ENCODE results near the gene TRAPPC6A. TPM values are rescaled to one million over a fixed set of nuclear protein-coding genes. Genes with fewer than 3 reads are reported as not detected.

TRAPPC6A gene
- total and polyA plus RNA-seq, 9 donors, result 1.8 to 33.7 (median 23.4) TPM

DNA sequence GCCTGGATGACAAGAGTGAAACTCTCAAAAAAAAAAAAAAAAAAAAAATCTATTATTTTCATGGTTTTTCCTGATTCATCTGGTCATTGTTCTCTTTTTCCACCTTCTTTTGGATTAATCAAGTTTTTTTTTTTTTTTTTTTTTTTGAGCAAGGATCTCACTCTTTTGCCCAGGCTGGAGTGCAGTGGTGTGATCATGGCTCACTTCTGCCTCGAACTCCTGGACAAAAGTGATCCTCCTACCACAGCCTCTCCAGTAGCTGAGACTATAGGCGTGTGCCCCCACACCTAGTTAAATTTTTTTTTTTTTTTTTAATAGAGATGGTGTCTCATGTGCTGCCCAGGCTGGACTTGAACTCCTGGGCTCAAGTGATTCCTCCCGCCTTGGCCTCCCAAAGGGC, 28.3 kb upstream of the TRAPPC6A start:
- no peak for DNase-seq
- Histone ChIP-seq H3K4me3 (no peak overlapping the region), H3K4me1 (ENCODE audit: insufficient read depth) (no peaks in the 10 kb centered on the region), H3K27me3 (no peaks in the 10 kb centered on the region), H3K27ac (no peak overlapping the region), H3K36me3 (no peaks in the 10 kb centered on the region), H3K9me3 (no peaks in the 10 kb centered on the region)
- WGBS, 3 donors, result 91 to 94% (median 93%) methylated on average over 3 of the region's 3 CpGs
- intact Hi-C loops (cut with DNase I), result no loop called here
- TF ChIP-seq POLR2A (IDR thresholded peaks at IDR 0.05), result no peak

DNA sequence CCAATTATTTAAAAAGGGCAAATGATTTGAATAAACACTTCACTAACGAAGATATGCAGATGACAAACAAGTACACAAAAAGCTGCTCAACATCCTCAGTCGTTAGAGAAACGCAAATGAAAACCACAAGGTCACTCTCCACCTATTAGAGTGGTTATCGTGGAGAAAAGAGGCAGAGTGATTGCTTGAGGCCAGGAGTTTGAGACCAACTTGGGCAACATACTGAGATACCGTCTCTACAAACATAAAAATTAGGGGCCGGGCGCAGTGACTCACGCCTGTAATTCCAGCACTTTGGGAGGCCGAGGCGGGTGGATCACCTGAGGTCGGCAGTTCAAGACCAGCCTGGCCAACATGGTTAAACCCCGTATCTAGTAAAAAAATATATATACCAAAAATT, 27.8 kb upstream of the TRAPPC6A start:
- DNase-seq, result no peak
- no peak overlapping the region for H3K4me3 ChIP-seq
- H3K36me3 ChIP-seq, result no peaks in the 10 kb centered on the region
- WGBS, 3 donors, result 82 to 87% (median 87%) methylated on average over 12 of the region's 12 CpGs
- H3K4me1 ChIP-seq (ENCODE audit: insufficient read depth), result no peaks in the 10 kb centered on the region
- TF ChIP-seq, protein P1, sequence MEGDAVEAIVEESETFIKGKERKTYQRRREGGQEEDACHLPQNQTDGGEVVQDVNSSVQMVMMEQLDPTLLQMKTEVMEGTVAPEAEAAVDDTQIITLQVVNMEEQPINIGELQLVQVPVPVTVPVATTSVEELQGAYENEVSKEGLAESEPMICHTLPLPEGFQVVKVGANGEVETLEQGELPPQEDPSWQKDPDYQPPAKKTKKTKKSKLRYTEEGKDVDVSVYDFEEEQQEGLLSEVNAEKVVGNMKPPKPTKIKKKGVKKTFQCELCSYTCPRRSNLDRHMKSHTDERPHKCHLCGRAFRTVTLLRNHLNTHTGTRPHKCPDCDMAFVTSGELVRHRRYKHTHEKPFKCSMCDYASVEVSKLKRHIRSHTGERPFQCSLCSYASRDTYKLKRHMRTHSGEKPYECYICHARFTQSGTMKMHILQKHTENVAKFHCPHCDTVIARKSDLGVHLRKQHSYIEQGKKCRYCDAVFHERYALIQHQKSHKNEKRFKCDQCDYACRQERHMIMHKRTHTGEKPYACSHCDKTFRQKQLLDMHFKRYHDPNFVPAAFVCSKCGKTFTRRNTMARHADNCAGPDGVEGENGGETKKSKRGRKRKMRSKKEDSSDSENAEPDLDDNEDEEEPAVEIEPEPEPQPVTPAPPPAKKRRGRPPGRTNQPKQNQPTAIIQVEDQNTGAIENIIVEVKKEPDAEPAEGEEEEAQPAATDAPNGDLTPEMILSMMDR (IDR thresholded peaks at IDR 0.05), result no peak
- no peak for TF ChIP-seq EP300 (IDR thresholded peaks at IDR 0.05)
- no peak for TF ChIP-seq POLR2A (IDR thresholded peaks at IDR 0.05)
- no peak overlapping the region for H3K27ac ChIP-seq
- intact Hi-C loops (cut with DNase I), result no loop called here
- no peaks in the 10 kb centered on the region for H3K9me3 ChIP-seq
- no peaks in the 10 kb centered on the region for H3K27me3 ChIP-seq

DNA sequence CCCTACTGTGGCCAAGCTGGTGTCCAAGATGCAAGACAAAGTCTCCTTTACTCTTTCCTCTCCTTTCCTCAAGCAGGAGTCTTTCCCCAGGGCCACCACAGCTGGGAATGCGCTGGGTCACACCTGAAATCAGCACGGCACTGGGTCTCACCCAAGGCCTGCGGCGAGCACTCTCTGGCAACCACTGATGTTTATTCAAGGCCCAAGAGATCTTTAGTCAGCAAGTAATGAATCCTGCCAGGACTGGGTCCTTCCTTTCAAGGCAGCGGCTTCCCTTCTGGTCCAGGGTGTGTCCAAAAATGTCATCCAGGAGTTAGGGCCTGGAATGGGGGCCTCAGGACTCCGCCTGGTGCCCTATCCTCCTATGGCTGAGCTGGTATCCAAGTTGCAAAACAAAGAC, 24.6 kb upstream of the TRAPPC6A start:
- Histone ChIP-seq H3K27me3 (no peaks in the 10 kb centered on the region), H3K36me3 (no peaks in the 10 kb centered on the region), H3K4me1 (ENCODE audit: insufficient read depth) (no peaks in the 10 kb centered on the region), H3K9me3 (no peaks in the 10 kb centered on the region), H3K4me3 (no peak overlapping the region), H3K27ac (no peak overlapping the region)
- DNase-seq, result no peak
- TF ChIP-seq, protein P1 (IDR thresholded peaks at IDR 0.05), result no peak
- TF ChIP-seq EP300 (IDR thresholded peaks at IDR 0.05) (no peak), POLR2A (IDR thresholded peaks at IDR 0.05) (no peak)
- 91 to 96% (median 91%) methylated on average over 6 of the region's 6 CpGs for WGBS, 3 donors
- intact Hi-C loops (cut with DNase I), result no loop called here

DNA sequence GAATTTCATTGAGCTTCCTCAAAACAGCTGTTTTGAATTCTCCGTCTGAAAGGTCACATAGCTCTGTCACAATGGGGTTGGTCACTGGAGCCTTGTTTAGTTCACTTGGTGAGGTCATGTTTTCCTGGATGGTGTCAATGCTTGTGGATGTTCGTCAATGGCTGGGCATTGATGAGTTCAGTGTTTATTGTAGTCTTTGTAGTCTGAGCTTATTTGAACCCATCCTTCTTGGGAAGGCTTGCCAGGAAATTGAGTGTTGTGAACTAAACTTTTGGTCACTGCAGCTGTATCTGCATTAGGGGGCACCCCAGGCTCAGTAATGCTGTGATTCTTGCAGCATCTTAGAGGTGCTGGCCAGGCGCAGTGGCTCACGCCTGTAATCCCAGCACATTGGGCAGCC, 22.5 kb upstream of the TRAPPC6A start:
- H3K4me3 ChIP-seq, result no peak overlapping the region
- no peaks in the 10 kb centered on the region for H3K9me3 ChIP-seq
- no peak overlapping the region for H3K27ac ChIP-seq
- no peaks in the 10 kb centered on the region for H3K36me3 ChIP-seq
- H3K4me1 ChIP-seq (ENCODE audit: insufficient read depth), result no peaks in the 10 kb centered on the region
- no peaks in the 10 kb centered on the region for H3K27me3 ChIP-seq
- TF ChIP-seq POLR2A (IDR thresholded peaks at IDR 0.05) (no peak), EP300 (IDR thresholded peaks at IDR 0.05) (no peak)
- TF ChIP-seq, protein P1 (IDR thresholded peaks at IDR 0.05), result no peak
- 43 to 55% (median 45%) methylated on average over 4 of the region's 4 CpGs for WGBS, 3 donors
- intact Hi-C loops (cut with DNase I), result no loop called here
- no peak for DNase-seq

DNA sequence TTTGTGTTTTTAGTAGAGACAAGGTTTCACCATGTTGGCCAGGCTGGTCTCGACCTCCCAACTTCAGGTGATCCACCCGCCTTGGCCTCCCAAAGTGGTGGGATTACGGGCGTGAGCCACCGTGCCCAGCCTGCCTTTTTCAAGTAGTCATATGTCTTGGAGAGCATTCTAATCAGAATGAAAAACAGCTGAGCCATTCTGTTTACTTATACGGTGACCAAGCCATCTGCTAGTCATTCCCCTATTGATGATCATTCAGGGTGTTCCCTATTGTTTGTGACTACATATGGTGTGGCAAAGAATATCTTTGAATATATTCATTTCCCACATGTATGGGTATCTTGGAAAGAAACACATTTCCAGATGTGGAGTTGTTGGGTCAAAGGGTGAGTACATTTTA, 17.7 kb upstream of the TRAPPC6A start:
- H3K4me1 ChIP-seq (ENCODE audit: insufficient read depth), result no peaks in the 10 kb centered on the region
- H3K27ac ChIP-seq, result no peak overlapping the region
- H3K27me3 ChIP-seq, result no peaks in the 10 kb centered on the region
- no peaks in the 10 kb centered on the region for H3K9me3 ChIP-seq
- 84 to 96% (median 92%) methylated on average over 6 of the region's 6 CpGs for WGBS, 3 donors
- H3K36me3 ChIP-seq, result no peaks in the 10 kb centered on the region
- TF ChIP-seq EP300 (IDR thresholded peaks at IDR 0.05) (no peak), POLR2A (IDR thresholded peaks at IDR 0.05) (no peak)
- TF ChIP-seq, protein P1 (IDR thresholded peaks at IDR 0.05), result no peak
- no peak for DNase-seq
- intact Hi-C loops (cut with DNase I), result no loop called here
- H3K4me3 ChIP-seq, result no peak overlapping the region

Data from ovary (tissue), 9 donors.